ENCODE results near the gene GALNT9.

GALNT9 gene

DNA sequence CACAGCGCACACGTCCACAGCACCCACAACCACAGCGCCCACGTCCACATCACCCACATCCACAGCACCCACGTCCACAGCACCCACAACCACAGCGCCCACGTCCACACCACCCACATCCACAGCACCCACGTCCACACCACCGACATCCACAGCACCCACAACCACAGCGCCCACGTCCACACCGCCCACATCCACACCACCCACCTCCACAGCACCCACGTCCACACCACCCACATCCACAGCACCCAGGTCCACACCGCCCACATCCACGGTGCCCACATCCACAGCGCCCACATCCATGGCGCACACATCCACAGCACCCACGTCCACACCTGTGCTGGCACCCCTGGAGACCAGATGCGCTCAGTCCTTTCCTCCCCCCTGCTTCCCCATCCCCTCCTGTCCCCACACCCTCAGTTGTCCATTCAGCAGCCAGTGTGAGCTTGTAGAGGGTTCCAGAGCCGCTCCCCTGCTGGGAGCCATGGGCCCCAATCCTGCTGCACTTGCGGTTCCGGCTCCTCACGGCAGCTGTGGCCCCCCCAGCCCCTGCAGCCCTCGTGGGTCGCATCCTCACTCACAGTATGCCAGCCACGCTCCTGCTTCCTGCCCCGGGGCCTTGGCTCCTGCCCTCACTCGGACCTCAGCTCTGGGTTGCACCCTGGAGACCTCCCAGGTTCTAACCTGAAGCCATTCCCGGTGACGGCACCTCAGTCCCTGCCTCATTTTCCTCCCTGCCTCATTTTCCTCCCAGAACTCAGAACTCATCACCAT is 37.8 kb downstream of the GALNT9 start:
- DNase-seq, result no peak

DNA sequence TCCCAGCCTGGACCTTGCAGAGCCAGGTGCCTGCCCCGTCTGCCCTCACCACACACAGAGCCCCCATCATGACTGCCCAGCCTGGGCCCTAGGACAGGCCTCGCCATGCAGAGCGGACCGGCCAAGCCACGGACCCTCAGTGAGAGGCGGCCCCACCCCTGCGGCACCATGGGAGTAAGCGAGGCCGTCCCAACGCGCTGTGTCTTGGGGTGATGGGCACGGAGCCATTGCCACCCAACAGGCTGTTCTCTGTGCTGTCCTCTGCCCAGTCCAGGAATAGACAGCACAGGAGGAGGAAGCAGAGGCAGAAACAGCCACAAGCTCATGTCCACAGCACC is 39.2 kb downstream of the GALNT9 start:
- no peak for DNase-seq

DNA sequence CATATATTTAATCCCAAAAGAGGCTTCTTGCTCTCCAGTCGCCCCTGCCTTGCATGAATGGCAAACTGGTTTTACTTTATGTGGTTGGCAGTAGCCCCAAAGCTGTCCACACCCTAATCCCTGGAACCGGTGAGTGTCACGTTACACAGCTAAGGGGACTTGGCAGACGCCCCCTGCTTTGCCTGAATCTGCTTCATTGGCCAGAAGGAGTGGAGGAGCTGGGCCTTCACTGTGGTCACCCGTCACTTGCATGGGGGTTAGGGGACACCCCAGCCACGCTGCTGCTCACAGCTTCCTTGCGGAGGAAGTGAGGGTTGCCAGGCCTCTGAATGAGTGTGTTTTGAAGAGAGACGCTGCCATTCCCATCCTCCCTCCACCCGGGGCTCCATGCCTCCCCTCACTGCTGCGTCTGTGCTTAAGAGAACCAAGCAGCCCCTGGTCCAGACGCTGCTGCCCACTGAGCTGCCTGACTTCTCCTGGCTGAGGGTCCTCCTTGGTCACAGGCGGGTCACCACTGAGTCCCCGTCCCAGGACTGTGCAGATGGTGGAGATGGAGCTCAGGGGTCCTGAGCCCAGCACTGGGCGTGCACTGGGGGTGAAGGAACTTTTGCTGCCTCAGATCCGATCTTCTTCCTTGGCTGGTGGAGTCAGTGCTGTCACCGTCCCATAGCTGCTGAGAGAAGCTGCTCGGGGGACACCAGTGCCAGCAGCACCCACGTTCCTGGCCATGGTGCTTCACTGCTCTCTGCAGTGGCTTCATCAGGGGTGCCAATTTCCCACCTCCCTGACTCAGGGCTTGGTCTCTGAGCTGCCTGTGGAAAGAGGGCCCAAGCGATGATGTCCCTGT is 39.8 kb downstream of the GALNT9 start:
- no peak for DNase-seq

DNA sequence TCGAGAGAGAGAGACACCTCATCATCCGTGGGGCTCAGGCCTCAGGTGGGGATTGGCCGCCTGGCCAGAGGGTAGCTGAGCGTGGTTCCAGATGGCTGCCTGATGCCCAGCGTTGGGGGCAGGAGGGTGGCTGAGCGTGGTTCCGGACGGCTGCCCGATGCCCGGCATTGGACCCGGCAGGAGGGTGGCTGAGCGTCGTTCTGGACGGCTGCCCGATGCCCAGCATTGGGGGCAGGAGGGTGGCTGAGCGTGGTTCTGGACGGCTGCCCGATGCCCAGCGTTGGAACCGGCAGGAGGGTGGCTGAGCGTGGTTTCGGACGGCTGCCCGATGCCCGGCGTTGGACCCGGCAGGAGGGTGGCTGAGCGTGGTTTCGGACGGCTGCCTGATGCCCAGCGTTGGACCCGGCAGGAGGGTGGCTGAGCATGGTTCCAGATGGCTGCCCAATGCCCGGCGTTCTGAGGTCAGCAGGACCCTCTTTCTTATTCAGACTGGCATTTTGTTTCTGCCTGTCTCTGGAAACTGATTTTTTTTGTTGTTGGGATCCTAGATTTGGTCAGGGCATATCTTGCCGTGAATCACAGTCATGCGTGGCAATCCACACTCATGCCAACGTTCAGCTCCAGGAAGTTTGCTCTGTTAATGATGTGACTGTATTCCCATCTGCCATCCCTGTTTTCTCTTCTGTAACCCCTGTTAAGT is 40.7 kb downstream of the GALNT9 start:
- DNase-seq, result no peak

DNA sequence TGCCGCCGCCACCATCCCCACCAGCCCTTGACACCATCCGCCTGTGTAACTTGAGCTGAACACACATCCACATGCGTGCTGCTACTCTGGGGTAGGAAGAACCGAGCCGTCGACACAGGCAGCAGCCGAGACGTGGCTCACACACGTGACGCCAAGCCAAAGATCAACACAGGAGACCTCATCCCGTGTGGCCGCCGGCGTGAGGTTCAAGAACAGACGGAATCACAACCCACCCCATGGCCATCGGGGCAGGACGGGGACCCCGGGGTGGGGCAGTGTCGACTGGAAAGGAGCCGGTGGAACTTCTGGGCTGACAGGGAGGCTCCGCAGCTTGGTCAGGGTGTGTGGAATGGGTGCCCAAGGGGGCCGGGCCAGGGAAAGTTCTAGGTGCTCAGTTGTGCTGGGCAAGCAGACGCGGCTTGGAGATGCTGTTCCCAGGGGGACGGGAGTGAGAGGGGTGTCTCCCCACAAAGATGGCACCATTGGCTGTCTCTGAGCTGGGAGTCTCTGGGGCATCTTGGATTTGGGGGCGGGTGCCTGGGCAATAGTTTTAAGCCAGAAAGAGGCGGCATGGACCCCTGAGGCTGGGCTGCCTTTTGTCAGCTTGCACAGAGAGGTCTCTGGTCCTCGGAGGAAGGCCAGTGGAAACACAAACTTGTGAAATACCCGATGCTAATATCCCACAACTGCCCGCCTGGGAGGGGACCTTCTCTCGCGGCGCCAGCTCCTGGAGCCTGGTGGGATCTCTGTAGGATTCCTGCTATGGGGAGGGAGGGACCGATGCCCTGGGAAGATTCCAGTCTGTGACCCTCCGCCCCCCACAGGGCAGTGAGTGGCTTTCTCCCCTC is 41.8 kb downstream of the GALNT9 start:
- DNase-seq, result no peak

DNA sequence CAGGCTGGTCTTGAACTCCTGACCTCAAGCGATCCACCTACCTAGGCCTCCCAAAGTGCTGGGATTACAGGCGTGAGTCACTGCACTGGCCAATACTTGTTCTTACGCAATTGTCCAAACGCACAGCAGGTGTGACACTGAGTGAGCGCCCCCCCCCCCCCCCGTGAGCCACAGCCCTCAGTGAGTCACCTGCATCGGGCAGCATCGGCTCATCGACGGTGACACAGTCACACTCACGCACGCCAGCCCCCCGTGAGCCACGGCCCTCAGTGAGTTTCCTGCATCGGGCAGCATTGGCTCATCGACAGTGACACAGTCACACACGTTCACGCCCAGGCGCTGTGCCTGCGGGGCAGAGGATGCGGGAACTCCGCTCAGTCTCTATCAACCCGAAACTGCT is 42.5 kb downstream of the GALNT9 start:
- DNase-seq, result no peak

- DNase-seq, result no peak
Measured at GRCh38 chr12:132285991-132286681, 43.3 kb downstream of the GALNT9 start.

GRCh38 chr12:132284827-132285741 is 44.3 kb downstream of the GALNT9 start:
- no peak for DNase-seq

DNA sequence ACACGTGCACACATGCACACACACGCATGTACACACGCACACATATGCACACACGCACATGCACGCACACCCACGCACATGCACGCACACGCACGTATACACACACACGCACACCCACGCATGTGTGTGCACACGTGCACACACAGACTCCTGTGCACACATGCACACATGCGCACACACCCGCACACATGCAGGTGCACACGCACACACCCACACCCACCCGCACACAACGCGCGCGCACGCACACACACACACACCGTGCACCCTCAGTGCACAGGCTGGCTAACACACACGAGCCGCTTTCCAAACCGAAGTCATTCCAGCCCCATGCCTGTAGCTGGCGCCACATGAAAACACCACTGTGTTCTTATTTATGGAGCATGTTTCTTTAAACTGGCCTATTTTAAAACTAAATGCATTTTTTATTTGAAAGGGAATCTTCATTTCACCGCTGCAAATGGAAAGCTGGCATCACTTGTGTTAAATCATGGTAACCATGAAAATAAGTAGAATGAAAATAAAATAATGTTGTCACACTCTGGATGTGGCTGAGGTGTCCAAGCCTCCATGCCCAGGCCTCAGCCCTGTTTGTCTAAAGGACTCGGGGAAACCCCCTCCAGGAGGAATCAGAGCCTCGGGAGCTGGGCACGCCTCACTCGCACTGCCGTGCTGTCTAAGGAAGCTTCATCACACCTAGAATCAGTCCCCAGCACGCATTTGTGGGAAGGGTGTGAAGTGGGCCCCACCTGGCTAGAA is 45.1 kb downstream of the GALNT9 start:
- no peak for DNase-seq

- no peak for DNase-seq
Measured at GRCh38 chr12:132282950-132283771, 46.2 kb downstream of the GALNT9 start.

- no peak for DNase-seq
Measured at GRCh38 chr12:132282031-132282949, 47.1 kb downstream of the GALNT9 start.

- DNase-seq, result no peak
Measured at GRCh38 chr12:132281038-132281437, 48.4 kb downstream of the GALNT9 start.

GRCh38 chr12:132280406-132280805 is 49.0 kb downstream of the GALNT9 start:
- no peak for DNase-seq

DNA sequence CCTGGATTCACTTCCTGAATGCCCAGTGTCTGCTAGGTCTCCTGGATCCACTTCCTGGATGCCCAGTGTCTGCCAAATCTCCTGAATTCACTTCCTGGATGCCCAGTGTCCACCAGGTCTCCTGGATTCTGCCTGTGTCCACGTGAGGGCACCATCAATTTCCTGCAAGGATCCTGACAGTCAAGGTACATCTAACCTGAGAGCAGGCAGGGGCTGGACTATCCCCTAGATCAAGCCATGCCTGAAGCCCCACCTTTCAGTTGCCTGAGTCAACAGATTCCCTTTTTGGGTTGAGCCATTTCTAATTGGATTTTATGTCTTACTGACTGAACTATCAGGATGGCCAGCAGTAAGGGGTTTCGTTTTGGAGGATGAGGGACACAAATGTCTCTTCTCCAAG is 49.5 kb downstream of the GALNT9 start:
- DNase-seq, result no peak

DNA sequence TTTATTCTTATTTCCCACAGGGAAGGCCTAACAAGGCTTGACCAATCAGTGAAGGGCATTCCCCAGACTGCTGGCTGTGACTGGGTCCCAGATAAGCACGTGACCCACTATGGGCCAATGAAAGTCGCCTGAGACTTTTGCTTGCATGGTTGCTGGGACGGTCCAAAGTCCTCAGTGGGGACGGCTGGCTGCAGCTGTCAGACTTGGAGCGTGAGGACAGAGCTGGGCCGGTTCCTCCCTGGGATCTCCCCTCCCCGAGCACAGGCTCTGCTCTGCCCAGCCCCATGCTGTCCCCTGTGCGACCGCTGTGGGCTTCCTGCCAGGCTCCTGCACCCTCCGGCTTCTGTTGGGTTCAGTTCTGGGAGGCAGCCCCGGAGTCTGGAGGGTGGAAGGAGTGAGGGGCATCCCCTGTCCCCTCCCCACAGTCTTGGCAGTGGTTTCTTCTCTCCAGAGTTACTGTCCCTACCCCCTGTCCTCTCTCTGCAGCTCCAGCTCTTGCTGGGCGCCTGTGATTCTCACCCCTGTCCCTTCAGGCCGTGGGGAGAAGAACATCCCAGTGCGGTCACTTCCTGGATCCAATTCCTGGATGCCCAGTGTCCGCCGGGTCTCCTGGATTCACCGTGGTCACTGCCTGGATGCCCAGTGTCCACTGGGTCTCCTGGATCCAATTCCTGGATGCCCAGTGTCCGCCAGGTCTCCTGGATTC is 50.1 kb downstream of the GALNT9 start:
- no peak for DNase-seq

- no peak for DNase-seq
Measured at GRCh38 chr12:132278401-132279183, 50.8 kb downstream of the GALNT9 start.

- no peak for DNase-seq
Measured at GRCh38 chr12:132277949-132278348, 51.4 kb downstream of the GALNT9 start.
